GM10847 (cell line): ENCODE results near the gene PCIF1.

Experiments
- POLR2A ChIP-seq: IDR thresholded peaks from 2 replicates; pipeline ENCODE4 v1.6.1; 2011; ENCODE audit not compliant: insufficient read length; ENCODE audit errors: extremely low read depth

Gene PCIF1

DNA sequence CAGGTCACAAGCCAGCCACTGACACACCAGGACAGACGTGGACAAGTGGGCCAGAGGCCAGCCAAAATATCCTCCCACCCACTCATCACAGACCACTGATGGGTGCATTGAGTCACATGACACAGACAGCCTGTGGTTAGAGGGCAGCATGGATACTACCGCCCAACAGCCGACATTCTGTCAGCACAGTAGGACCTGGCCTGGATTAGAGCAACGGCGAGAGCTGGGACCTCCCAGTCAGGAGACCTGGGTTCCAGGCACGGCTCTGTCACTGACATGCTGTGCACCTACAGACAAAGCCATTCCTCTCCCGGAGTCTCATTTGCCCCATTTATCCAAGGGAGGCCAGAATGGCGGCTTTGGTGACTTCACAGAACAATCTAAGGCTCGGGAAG, 29.5 kb downstream of the PCIF1 start:
- no peak for TF ChIP-seq POLR2A

DNA sequence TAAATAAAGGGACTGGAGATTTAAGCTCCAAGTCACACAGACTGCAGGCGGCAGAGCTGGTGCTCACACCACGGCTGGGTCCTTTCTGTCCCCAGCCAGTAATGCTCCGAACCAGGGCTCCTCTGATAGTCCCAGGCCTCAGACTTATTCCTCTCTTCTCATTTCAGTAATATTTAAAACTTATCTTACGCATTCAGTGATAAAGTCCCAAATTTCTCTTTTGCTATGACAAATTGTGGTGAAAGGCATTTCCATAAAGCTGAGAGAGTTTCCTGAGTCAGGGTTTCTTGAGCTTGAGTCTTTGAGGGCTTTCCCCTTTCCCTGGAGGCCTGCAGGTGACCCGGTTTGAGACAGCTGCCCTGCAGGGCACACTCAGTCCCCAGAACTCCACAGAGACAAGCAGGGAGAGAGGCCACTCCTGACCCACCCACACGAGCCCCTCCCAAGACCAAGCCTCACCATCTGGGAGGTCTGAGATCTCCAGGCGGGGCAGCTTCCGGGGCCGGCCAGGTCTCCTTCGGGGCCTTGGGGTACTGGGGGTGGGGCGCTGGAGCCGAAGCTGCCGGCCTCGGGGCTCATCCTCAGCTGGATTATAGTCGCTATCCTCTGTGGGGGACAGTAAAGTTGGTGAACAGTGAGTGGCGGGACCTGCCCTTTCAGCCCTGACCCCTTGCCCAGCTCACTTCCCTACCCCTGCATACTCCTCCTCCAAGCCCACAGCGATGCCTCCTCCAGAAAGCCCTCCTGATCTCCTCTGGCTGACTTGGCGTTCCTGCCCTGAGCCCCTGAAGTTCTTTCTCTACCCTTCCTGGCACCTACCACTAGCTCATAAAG, 30.9 kb downstream of the PCIF1 start:
- TF ChIP-seq POLR2A: no peak

DNA sequence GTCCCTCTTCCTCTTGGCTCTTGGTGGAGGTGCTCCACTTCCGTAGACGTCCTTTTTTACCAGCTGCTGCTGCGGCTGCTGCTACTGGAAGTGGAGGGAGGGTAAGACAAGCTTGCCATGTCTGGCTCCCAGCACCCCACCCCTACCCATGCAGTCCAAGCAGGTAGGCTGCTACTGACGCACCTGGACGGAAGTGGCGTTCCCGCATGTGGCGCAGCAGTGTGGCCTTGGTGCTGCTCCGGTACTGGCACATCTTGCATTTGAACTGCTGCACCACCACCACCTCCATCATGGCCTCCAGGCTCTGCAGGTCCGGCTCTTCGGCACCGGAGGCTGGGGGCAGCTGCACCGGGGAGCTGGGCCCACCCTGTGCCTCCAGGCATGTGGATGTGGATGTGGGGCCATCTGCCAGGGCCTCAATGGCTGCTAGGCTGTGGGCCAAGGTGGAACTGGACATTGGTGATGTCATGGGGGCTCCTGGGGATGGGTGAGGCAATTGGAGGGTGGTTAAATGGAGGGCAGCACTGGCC, 33.1 kb downstream of the PCIF1 start:
- no peak for TF ChIP-seq POLR2A

DNA sequence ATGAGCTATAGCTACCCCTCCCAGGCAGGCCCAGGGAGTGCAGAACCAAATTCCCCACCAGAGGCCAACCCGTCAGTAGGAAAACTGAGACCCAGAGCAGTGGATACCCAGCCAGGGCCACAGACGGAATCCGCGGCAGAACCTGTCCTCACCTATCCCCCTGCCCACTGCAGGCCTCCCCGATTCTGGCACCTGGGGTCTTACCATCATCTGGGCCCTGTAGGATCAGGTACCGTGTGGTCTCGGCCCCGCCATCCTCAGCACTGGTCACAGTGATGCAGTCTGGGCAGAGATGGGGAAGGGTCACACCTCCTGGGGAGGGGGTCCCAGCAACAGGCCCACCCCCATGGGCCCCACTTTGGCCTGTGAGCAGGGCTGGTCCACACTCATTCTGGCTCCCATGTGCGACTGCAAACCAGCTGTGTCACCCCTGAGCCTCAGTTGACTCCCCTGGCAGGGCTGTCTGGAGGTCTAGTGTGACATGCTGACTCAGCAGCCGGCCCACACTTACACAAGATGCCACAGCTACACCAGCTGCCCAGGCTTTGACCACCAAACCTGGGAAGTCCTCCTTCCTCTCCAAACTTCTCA, 33.7 kb downstream of the PCIF1 start:
- no peak for TF ChIP-seq POLR2A

DNA sequence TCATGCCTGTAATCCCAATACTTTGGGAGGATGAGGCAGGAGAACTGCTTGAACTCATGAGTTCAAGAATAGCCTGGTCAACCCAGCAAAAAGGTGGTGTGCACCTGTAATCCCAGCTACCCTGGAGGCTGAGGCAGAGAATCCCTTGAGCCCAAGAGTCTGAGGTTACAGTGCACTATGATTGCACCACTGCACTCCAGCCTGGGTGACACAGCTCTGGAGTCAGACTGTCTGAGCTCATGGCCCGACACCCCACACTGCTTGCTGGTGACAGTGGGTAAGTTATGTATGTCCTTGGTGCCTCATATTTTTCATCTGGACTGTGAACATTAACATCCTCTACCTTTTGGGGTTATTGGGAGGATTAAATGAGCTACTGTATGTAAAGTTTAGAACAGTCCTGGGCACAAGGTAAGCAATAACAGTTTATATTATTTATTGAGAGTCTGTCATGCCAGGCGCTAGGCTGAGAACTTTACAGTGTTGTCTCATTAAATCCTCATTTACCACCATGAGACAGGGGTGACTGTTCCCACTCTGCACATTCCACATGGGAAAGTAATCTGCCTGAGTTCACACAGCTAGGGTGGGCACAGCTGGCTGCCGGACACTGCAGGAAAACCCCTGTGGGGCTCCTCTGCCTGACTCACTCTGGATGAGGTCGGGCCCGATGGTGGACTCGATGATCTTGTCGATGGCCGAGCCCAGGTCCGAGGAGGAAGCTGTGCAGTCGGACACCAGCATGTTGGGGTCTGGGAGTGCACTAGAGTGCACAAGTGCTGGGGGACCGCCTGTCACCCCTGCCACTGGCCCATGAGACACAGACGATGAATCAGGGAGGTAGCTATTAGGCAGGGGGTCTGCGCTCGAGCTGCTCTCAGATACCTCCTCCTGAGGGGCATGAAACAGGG, 34.6 kb downstream of the PCIF1 start:
- no peak for TF ChIP-seq POLR2A

DNA sequence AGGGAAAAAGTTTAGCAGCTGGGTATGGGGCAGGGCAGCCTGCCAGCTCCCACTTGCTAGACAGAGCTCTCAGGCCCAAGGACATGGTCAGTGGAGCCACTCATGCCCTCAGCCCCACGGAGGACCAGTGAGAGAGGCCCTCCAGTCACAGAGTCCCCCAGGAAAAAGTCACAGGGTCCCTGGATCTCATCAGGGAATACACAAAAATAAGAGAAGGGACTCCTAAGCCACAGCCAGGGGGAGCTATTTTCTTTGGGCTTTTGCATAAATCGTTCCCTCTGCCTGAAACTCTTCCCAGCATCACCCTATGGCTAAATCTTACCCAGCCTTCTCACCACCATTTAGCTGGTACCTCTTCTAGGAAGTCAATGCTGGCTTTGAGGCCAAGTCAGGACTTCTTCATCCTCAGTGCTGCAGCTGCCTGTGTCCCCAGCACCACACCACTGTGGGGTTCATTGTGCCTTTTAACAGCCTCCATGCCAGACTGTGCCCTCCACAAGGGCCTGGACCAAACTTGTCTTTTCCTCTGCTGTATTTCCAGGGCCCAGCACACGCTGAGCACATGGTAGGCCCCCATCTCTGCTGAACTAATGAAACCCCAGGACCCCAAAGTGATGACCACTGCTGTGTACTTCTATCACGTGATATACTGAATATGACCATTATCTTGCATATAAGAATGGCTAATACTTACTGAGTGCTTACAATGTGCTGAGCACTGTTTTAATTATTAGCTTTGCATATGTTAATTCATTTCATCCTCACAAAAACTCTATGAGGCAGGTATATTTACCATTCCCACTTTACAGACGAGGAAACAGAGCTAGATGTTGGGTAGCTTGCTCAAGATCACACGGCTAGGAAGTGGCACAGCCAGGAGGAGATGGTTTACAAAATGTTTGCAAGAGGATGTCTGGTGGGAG, 35.5 kb downstream of the PCIF1 start:
- TF ChIP-seq POLR2A: no peak

DNA sequence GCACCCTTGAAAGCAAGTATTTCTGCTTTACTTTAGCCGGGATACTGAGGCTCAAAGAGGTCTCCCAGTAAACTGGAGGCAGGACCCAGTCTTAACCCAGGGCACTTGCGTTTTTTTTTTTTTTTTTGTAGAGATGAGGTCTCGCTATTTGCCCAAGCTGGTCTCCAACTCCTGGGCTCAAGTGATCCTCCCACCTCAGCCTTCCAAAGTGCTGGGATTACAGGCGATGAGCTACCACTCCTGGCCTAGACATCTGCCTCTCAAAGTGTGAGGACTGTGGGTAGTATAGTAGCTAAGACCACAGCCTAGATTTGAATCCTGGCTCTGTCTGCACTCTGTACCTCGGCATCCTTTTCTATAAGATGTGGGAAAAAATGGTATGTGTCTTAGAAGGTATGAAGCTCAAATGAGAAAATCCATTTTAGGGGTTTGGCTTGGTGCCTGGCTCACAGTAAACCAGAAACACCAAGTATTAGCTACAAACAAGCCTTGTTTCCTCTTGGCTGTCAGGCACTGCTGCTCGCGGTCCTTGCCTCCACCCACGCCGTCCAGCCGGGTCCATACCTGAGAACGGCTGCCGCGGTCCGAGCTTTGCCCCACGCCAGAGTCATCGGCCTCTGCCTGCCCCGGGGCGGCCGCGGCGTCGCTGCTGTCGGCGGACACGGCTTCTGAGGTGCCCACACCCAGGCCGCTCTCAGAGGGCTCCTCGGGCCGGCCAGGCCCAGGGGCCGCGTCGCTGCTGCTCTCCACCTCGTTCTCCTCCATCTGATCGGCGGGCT, 36.4 kb downstream of the PCIF1 start:
- no peak for TF ChIP-seq POLR2A

DNA sequence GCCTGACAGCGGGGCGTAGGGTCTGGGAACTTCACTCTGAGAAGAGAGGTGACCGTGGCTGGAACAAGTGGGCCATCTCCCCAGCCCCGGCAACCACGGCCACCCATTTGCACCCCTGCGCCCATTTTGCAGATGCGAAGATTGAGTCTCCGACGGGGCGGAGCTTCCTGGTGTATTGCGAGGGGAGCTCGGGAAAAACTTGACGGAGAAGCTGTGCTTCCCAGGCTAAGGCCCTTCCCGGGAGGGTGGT, 36.9 kb downstream of the PCIF1 start:
- TF ChIP-seq POLR2A: no peak

DNA sequence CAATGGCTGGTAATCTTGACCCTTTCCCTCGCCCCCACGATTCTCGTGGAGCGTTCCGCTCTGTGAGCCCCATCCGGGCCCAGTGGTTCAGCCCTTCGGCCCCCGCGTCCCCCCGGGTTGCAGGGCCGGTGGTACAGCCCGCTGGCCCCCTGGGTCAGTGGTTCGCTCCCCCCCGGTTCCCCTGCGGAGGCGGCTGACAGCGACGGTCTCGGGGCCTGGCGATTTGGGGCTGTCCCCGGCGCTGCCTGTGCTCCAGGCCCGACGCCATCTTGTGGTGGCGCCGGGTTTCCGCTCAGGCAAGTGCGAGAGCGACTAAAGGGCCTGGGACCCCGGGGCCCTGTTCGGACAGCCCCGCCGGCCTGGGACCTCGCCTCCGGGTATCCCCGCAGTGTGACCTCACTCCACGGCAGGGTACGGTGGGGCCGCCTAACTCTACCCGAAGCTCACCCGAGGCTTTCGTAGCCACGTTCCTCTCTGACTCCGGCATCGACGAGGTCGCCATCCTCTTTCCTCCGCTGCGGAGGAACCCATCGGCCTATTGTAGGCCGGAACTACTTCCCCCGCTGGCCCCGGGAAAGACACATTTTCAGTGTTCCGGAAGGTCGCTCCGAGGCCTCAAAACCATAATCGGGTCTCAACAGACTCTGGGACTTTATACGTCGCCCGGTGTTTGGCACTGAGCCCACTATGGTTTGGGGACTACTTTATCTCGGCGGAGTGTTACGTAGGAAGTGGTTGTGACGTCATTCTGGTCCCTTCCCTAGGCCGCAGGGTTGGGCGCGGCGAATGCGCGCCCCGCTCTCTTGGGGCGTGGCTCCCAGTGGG, 37.4 kb downstream of the PCIF1 start, which contains the start of gene ZNF335:
Gene ZNF335 (minus strand): TSS at position 529 of the 825 bp plus-strand sequence. CDS start 793 bp downstream, outside the sequence.
- TF ChIP-seq POLR2A: peak; percentile 46

DNA sequence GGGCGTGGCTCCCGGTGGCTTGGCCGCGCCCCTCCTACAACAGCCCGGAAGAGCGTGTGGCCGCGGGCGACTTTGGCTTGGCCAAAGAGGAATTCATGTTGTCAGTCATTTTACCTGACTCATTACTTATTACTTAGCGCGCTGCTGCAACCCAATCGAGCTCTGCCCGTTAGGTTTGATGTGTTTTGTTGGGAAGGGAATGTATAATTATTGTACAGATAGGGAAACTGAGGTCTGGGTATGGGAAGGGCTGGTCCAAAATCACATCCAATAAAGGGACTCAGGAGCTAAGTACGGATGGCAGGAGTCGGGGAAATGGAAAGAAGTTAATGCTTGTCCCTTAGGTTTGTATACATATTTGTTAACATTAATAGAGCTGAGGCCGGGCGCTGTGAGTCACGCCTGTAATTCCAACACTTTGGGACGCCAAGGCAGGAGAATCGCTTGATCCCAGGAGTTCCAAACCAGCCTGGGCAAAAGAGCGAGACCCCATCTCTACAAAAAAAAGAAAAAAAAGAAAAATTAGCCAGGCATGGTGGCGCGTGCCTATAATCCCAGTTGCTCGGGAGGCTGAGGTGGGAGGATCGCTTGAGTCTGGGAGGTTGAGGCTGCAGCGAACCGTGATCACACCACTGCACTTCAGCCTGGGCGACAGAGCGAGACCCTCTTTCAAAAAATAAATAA, 38.2 kb downstream of the PCIF1 start:
- TF ChIP-seq POLR2A: peak; percentile 32

DNA sequence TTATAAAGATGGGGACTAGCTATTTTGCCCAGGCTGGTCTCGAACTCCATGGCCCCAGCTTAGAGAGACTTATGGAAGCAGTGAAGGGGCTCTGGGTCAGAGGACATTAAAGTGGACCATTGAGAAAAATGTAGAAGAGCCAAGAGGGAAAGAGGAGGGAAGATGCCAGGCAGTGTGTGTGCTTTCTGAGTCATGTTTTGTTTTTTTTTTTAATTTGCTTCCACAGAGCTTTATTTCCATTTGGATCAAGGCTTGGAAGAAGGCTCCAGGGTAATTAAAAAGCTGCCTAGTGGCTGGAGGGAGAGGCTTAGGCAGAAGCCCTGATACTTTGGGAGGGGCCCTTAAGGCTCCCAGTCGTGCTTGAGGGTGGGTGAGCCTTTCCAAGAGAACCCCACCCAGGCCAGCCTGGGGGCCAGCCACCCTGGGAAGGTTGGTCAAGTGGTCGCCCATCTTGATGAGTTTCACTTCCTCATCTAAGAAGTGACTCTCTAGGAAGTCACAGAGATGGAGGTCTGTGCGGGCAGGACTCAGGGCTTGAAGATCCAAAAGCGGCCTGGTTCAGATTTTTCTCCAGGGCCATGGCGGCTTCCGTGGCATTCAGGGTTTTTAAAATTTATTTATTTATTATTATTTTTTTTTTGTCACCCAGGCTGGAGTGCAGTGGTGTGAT, 40.5 kb downstream of the PCIF1 start:
- TF ChIP-seq POLR2A: no peak

DNA sequence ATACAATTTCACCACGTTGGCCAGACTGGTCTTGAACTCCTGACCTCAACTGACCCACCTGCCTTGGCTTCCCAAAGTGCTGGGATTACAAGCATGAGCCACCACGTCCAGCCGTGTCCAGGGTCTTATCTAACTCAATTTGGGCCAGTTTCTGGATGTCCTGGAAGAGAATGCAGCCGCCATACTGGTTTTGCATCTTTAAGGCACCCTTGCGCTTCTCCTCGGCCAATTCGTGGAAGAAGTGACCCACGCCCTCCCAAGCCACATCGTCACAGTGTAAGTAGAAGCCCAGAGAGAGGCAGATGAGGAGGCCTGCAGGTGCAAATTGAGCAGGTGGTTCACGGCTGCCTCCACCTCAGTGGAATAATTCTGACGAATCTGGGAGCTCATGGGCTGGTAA, 41.2 kb downstream of the PCIF1 start:
- TF ChIP-seq POLR2A: no peak
